GM19372 (cell line): ENCODE data around the gene ARHGAP5.

Source experiments
- ATAC-seq: cut with Tn5 transposase; IDR thresholded peaks from one replicate; pipeline ENCODE4 v1.9.1; 2021; ENCODE audit warnings: mild to moderate bottlenecking, low read depth, moderate library complexity; ENCODE audit not compliant: unreplicated experiment

Gene ARHGAP5

GRCh38 chr14:32203928-32204357 is 126.8 kb downstream of the ARHGAP5 start:
- ATAC-seq = no peak

DNA sequence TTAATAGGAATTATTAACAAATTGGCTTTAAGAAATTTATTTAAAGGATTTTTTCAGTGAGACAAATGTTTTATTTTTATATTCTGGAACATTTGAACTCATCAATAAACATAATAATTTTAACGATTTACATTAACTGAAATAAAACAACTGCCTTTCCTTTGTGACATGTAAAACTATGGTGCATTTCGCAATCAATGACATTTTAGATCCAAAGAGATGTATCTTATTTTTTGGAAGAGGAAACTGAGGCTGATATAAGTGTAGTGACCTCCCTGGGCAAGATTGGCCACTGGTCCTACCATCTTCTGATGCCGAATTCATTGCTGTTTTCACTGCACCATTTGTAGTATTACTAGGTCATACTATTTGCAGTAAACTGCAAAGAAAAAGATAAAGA is 128.4 kb downstream of the ARHGAP5 start:
- ATAC-seq = no peak

DNA sequence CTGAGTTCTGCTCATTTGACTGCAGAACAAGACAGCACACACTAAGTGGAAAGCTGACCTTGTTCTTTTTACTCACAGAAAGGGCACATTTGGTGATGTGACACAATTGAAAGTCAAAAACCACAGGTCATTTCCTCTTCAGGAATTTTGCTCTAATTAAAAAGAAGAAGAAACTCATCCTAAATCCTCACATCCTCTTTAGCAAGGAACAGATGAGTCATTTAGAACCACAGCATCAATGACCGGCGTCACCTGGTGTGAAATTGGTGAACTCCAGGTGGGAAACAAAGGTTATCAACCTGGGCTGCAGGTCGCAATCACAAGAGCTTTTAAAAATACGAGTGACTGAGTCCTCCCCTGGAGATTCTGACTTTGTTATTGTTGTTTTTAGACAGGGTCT is 128.9 kb downstream of the ARHGAP5 start:
- no peak for ATAC-seq

GRCh38 chr14:32206552-32206951 is 129.4 kb downstream of the ARHGAP5 start:
- no peak for ATAC-seq

GRCh38 chr14:32208490-32208889 is 131.4 kb downstream of the ARHGAP5 start:
- ATAC-seq = no peak
